Lower lobe of right lung (tissue), 2 donors: ENCODE data around the gene KRT35. TPM values are rescaled to one million over a fixed set of nuclear protein-coding genes. Genes with fewer than 3 reads are reported as not detected.
"Not testable (repeated sequence)": the region's sequence is repeated elsewhere in the genome, so short reads cannot be mapped to it uniquely, and the experiment has no call there.

Experiments
- ATAC-seq, 2 donors: fragments of 200-7000 bp; cut with Tn5 transposase; one replicate each; pipeline ENCODE4 v1.9.1; 2020 to 2022; ENCODE audit warnings: mild to moderate bottlenecking in 2 of 2, moderate library complexity in 2 of 2
- DNase-seq: peaks from one replicate; pipeline ENCODE4 v3.0.0-alpha.2; 2020
- H3K27ac ChIP-seq: fragments of 200-600 bp; one replicate; pipeline ENCODE4 v1.8.0; 2022
- H3K27me3 ChIP-seq: fragments of 200-600 bp; one replicate; pipeline ENCODE4 v1.8.0; 2022; ENCODE audit warnings: low read depth
- H3K36me3 ChIP-seq: fragments of 200-600 bp; one replicate; pipeline ENCODE4 v1.8.0; 2022; ENCODE audit warnings: mild to moderate bottlenecking
- H3K4me1 ChIP-seq: fragments of 200-600 bp; one replicate; pipeline ENCODE4 v1.8.0; 2022
- H3K4me3 ChIP-seq: fragments of 200-600 bp; one replicate; pipeline ENCODE4 v1.8.0; 2022; ENCODE audit warnings: mild to moderate bottlenecking
- H3K9me3 ChIP-seq: fragments of 200-600 bp; one replicate; pipeline ENCODE4 v1.8.0; 2022
- CTCF ChIP-seq: fragments of 200-600 bp; IDR thresholded peaks from one replicate; pipeline ENCODE4 v1.8.0; 2022; ENCODE audit warnings: antibody characterized with exemption, mild to moderate bottlenecking
- intact Hi-C: fragments of 100-400 bp; cut with DNase I; formaldehyde crosslinking; loops from one replicate; pipeline ENCODE4 v1.11.0; 2022
- total RNA-seq: library from RNA; stranded (reverse); fragmentation: NEBNext Ultra II Directional; extraction: Animal tissue kit (Norgen Biotek cat#: 25700); gene quantifications from one replicate; pipeline ENCODE4 v1.2.1, GENCODE V29; 2021
- donor health status: DM: no; HTN: yes; CAD: no; lungs with severe emphysema.

Gene KRT35
- total RNA-seq, 1 donor from 2014 or later: not detected

GRCh38 chr17:41439375-41439774 lies 41.6 kb downstream of the KRT35 start:
- Histone ChIP-seq H3K36me3 (no peaks in the 10 kb centered on the region), H3K4me1 (no peaks in the 10 kb centered on the region), H3K9me3 (no peaks in the 10 kb centered on the region), H3K27me3 (peaks cover 6% of the 10 kb centered on the region), H3K27ac (no peak overlapping the region), H3K4me3 (no peak overlapping the region)
- intact Hi-C loops: no loop called here
- DNase-seq: no peak
- no peak for TF ChIP-seq CTCF
- ATAC-seq: no peak

DNA sequence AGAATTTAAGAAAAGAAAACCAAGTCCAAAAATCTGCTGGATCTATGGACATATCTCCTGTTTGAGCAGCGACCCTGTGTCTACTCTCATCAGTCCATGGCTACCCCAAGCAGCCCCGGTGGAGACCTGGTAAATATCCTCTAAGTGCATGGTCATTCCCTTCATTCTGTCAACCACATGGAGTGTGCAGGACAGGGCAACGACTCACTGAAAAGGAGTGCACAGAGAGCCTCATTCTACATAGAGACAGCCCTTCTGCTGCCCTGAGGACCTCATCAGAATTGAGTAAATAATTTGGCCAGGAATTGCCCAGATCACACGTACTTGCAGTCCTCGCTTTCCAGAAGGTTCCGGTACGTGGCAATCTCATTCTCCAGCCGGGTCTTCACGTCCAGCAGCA lies 43.2 kb downstream of the KRT35 start:
- Histone ChIP-seq H3K9me3 (no peaks in the 10 kb centered on the region), H3K27ac (no peak overlapping the region), H3K36me3 (no peaks in the 10 kb centered on the region), H3K27me3 (peaks cover 1% of the 10 kb centered on the region), H3K4me3 (no peak overlapping the region), H3K4me1 (no peaks in the 10 kb centered on the region)
- ATAC-seq: no peak
- intact Hi-C loops: no loop called here
- TF ChIP-seq CTCF: no peak
- DNase-seq: no peak

GRCh38 chr17:41437254-41437653 lies 43.7 kb downstream of the KRT35 start:
- TF ChIP-seq CTCF: no peak
- Histone ChIP-seq H3K4me1 (no peaks in the 10 kb centered on the region), H3K9me3 (no peaks in the 10 kb centered on the region), H3K27me3 (no peaks in the 10 kb centered on the region), H3K4me3 (no peak overlapping the region), H3K36me3 (no peaks in the 10 kb centered on the region), H3K27ac (no peak overlapping the region)
- DNase-seq (no peak), ATAC-seq (no peak)
- intact Hi-C loops: no loop called here

GRCh38 chr17:41434415-41434814 lies 46.5 kb downstream of the KRT35 start:
- Histone ChIP-seq H3K36me3 (no peaks in the 10 kb centered on the region), H3K9me3 (no peaks in the 10 kb centered on the region), H3K27ac (no peak overlapping the region), H3K4me1 (no peaks in the 10 kb centered on the region), H3K4me3 (no peak overlapping the region), H3K27me3 (no peaks in the 10 kb centered on the region)
- DNase-seq: no peak
- intact Hi-C loops: no loop called here
- TF ChIP-seq CTCF: no peak
- ATAC-seq: no peak

DNA sequence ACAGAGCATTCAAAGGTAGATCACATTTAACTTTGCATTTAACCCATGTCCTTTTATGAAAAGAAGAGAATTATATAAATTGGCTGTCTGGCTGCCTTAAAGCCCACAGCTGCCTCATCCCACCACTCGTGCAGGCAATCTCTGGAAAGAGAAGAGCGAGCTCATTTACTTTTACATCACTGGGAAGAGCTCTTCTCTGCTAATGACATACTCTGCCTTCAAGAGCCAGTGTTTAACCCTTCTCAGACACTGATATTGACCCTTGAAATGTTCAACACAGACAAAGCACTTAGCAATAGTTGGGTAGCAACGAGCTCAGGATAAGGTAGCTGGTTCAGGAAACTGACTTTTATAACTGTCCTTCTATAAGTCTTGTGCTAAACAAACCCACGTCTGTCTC lies 46.9 kb downstream of the KRT35 start:
- TF ChIP-seq CTCF: no peak
- Histone ChIP-seq H3K9me3 (no peaks in the 10 kb centered on the region), H3K36me3 (no peaks in the 10 kb centered on the region), H3K4me1 (no peaks in the 10 kb centered on the region), H3K4me3 (no peak overlapping the region), H3K27ac (no peak overlapping the region), H3K27me3 (no peaks in the 10 kb centered on the region)
- ATAC-seq: no peak
- DNase-seq: no peak
- intact Hi-C loops: no loop called here

DNA sequence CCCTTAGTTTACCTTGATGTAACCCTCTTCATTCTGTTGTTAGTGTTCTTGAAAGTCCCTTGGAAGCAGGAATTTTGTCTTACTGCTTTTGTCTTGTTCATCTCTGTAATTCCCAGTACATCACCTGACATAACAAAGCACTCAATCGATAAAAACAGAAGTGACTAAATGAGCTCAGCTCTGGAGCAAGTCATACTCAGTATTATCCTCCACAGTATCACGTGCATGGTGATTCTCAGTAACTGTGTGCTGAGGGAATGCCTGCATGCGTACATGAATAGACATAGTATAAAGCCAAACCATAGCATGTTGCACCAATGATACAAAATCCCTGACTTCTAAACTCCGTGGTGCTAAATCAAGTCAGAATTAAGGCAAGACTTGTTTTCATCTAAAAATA lies 47.4 kb downstream of the KRT35 start:
- ATAC-seq (no peak), DNase-seq (no peak)
- TF ChIP-seq CTCF: no peak
- no peaks in the 10 kb centered on the region for H3K27me3 ChIP-seq
- intact Hi-C loops: no loop called here
- H3K4me1 ChIP-seq: no peaks in the 10 kb centered on the region
- no peaks in the 10 kb centered on the region for H3K9me3 ChIP-seq
- H3K27ac ChIP-seq: no peak overlapping the region
- no peak overlapping the region for H3K4me3 ChIP-seq
- no peaks in the 10 kb centered on the region for H3K36me3 ChIP-seq

DNA sequence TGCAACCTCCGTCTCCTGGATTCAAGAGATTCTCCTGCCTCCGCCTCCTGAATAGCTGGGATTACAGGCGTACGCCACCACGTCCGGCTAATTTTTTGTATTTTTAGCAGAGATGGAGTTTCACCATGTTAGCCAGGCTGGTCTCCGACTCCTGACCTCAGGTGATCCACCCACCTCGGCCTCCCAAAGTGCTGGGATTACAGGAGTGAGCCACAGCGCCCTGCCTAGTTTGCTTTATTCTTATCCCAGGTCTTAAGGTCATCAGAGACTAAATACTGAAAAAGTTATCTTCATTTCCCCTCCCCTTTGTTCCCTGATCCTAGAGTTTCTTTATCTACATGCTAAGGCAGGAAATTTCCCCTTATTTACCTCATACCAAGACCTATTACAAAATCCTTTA lies 50.6 kb downstream of the KRT35 start:
- DNase-seq, H3K4me3 ChIP-seq, ATAC-seq, H3K4me1 ChIP-seq, H3K9me3 ChIP-seq, intact Hi-C loops, H3K27me3 ChIP-seq, H3K36me3 ChIP-seq, H3K27ac ChIP-seq: not testable (repeated sequence)
